Fibroblast of upper back skin (primary cell): ENCODE measurements around the gene FOXO6.
A peak's percentile ranks its signal among the peaks of the same experiment; 100 is the strongest.

Source experiments
- DNase-seq: peaks from one replicate; pipeline ENCODE4 v3.0.0-alpha.2; 2013

Gene FOXO6

DNA sequence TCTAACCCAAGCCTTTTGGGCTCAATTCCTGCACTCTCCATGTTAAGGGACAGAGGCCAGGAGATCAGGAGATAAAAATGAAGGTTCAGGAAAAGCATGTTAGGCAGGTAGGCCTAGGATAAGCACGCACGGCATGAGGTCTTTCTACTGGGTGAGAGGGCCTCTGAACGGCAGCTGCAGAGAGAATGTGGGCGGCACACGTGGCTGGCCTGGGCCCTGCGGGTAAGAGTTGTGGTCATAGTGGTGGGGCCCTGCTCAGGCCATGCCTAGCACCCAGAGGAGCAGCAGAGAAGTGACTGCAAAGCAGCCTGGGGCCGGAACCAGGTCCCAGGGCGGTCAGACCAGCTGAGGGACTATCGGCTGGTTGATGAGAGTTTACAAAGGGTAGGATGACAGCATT, 7.5 kb upstream of the FOXO6 start:
- DNase-seq, result no peak

DNA sequence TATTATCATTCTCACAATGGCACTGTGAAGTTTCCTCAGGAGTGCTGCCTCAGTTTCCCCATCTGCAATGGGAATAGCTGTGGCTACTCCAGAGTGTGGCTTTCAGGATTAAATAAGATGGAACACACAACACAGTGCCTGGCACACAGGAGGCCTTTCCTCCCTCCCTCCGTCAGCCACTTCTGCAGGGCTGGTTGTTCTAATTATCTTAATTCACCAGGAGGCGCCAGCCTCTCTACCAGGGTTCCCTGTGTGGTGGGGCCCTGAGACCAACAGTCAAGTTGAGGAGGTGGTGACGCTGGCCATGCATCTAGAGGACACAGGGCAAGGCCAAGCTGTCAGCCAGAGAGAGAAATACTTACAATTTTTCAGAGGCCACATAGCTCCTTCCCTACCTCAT, 6.3 kb upstream of the FOXO6 start:
- no peak for DNase-seq

DNA sequence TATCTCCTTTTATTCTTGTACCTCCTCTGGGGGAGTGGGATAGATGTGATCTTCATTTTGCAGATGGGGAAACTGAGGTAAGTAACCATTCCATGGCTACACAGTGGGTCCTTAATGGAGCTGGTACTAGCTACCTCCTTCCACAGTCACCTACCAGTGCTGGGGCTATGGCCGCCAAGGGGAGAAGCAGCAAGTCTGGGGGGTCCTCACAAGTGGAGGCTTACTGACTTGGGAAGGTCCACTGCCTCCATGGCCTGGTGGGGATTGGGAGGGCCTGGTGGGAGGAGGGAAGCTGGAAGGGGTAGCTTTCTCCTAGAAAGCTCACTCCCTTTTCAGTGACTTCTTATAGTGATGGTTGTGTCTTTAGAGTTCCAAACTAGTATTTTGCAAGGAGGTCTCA, 5.9 kb upstream of the FOXO6 start:
- DNase-seq, result no peak

DNA sequence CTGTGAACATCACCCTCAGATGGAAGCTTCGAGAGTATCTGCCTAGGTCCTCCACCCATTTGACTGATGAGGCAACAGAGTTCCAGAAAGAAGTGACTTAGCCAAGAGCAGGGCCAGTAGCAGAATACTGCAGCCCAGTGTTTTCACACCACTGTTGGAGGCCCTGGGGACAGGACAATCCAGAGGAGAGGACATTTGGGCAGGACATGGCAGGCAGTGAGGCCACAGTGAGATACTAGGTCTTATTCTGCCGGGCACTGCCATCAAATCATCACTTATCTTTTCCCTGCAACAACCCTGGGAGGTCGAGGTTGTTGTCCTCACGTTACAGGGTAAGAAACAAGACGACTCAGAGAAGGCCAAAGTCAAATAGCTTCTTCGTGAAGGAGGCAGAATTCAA, 5.5 kb upstream of the FOXO6 start:
- no peak for DNase-seq

DNA sequence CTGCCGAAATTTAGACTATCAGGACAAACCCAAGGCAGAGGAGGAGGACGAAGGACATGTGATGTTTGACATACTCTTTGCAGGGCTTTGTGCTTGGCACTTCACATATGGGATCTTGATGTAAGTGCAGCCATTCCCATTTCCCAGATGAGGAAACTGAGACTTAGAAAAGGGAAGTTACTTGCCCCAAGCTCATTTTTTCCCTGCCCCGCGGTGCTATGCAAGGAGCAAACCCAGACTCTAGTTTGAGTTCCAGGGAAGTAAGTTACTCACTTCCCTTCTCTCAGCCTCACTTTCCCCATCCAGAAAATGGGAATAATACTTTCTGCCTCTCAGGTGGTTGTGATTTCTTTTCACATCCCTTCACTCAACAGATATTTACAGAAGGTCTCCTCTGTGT, 4.5 kb upstream of the FOXO6 start:
- no peak for DNase-seq

DNA sequence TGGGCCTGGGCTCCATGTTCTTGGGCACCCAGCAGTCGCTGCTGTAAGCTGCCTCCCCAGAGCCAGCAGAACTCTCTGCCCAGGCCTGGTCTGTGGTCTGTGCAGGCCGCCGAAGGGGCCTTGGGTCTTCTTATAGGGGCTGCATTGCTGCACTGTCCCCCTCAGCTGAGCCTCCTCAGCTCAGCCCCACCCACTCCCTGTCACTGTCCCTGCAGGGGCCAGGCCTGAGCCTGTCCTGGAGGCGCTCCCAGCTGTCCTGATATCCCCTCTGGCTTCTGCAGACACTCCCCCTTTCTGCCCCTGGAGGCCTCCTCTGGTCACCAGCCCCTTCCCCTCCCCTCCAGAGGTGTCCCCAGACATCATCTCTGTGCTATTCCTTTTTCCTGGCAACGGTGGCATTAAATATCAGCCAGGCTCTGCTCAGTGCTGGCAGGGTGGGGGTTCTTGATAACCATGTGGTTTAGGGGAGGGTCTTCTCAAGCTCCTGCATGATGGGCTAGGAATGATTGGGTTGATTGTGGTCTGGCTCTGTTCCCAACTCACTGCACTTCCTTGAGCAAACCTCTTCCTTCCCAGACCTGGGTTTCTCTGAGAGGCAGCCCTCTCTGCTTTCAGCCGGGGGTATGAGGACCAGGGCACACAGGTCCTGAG, 3.7 kb upstream of the FOXO6 start:
- DNase-seq, result peak; percentile 69

DNA sequence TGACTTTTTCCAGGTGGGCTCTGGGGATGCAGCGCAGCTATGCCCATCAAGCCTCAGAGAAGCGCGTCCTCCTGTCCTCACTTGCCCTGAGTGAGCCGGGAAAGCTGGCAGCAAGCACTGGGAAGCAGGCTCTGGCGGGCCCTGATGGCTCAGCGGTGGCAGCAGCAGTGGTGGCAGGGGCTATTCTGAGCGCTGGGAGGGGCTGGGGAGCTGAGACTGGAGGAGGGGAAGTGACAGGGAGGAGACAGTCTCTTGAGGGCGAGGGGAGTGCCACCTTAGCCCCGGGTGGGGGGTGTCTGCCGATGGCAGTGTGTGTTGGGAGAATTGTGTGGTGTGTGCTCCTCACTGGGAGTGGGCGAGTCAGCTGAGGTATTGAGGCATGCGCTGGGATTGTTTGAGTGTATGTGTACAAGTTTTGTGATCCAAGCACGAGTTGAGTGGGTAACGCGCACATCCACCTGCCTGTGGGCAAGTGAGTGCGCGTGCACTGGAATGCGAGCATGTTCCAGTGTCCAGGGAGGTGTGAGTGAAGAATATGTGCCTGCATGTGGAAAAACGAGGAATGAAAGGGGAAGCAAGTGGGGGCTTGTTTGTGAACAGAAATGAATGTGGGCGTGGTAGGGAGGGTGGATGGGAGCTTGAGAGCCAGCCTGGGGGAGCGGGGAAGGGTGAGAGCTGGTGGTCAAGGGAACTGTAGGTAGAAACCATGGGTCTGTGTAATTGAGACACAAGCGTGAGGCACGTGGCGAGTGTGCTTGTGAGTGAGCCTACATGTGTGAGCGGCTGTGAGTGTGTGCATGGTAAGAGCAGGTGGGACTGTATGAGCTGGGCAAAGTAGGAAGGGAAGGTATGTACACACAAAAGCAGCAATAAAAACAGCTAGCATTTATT, 2.9 kb upstream of the FOXO6 start:
- DNase-seq, result no peak

DNA sequence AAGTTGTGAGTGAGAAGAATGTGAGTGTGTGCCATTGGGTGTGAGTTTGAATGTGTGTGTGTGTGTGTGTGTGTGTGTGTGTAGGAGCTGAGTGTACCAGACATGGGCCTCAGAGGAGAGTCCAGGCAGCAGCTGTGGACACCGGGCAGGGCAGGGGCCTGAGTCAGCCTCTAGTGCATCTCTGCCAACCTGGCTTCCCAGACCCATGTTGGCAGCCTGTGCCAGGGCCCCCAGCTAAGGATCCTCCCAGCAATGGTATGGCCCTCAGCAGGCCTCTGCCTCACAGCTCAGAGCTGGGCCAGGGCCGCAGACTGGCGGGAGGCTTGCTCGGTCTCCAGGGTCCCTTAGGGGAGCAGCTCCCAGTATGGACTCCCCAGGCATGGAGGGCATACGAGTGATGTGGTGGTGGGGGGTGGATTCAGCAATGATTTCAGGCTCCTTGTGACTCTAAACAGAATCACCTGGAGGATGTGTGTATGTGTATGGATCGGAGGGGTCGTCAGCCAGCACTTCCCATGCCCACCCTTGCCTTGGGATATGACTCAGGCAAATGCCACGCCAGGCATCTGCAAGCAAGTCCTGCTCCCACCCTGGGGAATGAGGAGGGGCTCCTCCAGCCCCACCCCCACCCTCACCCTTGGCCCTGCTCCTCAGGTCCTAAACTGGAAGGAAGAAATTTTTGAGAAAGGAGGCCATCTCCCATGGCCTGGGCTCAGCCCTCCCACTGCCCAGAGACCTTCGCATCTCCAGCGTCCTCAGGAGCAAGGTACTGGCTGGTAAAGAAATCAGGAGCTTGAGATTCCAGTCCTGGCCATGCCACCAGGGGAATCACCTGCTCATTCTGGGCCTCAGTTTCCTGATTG, 1.8 kb upstream of the FOXO6 start:
- DNase-seq, result peak; percentile 32

DNA sequence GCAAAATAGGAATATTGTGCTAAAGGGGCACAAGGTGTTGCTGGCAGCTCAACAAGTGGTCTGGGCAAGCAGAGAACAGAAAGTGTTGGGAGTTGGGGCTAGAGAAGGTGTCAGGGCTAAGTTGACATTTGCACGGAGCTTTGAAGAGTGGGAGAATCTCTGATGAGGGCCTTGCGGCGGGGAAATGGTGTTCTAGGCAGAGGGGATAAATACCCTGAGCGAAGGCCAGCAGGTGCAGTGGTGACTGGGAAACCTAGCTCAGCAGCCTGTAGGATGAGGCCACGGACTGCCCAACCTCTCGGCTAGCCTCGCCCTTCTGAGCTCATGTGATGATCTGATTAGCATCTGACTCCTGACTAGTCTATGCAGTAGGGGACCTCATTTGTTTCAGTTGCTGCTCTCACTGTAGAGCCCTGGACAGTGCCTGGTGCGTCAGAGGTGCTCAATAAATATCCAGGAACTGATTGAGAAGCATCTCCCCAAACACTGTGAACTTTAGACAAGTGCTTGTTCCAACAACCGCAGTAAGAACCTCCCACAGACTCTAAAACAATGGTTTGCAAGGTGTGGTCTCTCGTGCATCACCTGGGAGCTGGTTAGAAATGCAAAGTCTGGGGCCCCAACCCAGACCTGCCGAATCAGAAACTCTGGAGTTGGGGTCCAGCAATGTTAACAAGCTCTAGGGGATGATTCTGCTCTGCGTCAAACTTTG, 1.0 kb upstream of the FOXO6 start:
- DNase-seq, result no peak

DNA sequence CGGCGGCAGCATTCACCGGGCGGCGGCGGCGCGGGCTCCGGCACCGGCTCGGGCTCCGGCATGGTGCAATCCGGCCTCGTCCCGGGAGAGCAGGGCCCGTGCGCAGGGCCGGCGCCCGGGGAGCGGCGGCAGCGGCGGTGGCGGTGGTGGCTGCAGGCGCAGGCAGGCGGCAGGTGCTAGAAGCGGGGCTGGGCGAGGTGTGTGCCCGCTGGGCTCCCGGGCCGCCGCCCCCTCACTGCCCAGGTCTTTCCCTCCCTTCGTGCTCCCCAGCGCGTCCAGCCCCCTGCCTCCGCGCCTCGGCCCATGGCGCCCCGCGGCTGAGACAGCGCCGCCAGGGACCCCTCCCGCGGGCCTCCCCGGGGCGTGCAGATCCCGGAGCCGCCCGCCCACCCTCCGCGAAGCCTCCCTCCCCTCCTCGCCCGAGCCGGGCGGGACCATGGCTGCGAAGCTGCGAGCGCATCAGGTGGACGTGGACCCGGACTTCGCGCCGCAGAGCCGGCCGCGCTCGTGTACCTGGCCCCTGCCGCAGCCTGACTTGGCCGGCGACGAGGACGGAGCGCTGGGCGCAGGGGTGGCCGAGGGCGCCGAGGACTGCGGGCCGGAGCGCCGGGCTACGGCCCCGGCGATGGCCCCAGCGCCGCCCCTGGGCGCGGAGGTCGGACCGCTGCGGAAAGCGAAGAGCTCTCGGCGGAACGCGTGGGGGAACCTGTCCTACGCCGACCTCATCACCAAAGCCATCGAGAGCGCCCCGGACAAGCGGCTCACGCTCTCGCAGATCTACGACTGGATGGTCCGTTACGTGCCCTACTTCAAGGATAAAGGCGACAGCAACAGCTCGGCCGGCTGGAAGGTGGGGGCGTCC, 492 bp downstream of the FOXO6 start:
- DNase-seq, result no peak

DNA sequence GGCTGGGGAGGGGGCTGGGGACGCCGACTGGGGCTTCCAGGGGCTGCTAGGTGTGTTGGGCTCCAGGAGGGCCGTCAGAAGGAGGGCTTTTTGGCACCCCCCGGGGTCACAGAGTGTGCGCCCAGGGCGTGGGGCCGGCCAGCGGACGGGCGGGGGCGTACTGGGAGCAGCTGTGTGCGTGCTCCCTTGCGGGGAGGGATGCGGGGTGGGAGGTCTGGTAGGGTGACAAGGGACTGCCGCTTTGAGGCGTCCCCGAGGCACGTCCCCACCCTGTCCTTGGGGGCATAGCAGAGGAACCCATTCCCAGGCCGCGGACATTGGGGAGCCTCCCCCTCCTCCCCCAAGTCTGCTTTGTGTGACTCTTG, 1.1 kb downstream of the FOXO6 start:
- DNase-seq, result no peak

DNA sequence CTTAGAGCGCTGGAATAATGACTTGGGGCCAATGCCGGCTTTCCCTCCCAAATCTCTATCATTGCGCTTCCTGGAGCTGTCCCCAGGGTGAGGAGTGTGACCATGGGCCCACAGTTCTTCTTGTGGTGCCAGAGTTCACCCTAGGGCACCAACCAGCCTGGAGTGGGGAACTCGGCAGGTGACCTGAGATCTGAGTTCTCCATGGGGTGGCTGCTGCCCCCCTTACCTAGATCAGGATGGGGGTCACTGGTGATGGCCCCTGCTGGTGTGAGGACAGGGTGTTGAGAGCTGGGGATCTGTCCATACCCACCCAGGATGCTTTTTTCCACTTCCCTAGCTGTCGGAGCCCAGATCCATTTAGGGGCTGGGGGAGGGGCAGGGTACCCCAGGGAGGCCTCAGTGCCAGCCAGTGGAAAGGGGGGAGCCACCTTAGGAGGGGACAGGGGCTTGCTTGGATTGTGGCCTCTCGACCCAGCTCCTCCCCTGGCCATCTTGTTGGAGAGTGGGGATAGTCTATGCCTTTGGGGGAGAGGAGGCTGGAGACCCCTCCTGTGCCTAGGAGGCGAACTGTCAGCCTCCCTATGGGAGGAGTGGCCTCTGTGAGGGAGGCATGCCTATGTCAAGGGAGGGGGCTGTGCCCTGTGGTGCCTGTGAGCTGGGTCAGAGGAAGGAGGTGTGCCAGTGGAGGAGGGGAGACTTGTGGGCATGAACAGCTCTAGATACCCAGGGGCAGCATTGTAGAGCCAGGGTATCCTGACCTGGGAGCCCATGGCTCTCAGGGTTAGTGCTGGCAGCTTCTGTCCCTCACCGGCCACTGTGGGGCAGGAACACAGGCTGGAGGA, 1.7 kb downstream of the FOXO6 start:
- DNase-seq, result no peak

DNA sequence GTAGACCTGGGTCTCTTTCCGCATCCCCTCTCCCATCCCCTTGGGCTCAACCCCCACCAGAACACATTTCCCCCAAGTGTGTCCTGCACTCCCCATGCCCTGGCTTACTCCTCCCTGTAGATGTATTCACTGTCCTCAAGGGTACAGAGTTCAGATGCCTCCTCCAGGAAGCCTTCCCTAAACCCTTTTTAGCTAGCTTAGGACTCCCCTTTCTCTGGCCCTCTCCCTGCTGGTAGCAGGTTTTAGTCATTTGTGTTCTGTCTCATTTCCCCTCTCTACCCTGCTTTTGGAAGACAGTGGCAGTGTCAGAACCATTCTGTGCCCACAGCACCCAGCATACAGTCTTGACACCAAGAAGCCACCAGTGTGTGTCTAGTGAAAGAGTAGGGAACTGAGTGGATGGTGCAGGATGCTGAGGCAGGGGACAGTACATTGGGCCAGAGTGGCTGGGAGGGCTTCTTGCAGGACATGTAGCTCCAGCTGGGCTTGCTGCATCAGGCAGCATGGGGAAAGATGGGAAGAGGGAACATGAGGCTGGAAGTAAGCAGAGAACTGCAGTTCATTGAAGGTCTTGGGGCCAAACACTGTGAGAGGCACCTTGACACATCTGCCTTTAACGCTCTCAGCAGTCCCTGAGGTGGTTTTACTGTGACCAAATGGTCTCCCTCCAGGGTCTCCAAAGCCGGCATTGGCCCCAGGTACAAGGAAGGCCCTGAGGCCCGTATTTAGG, 2.5 kb downstream of the FOXO6 start:
- no peak for DNase-seq

DNA sequence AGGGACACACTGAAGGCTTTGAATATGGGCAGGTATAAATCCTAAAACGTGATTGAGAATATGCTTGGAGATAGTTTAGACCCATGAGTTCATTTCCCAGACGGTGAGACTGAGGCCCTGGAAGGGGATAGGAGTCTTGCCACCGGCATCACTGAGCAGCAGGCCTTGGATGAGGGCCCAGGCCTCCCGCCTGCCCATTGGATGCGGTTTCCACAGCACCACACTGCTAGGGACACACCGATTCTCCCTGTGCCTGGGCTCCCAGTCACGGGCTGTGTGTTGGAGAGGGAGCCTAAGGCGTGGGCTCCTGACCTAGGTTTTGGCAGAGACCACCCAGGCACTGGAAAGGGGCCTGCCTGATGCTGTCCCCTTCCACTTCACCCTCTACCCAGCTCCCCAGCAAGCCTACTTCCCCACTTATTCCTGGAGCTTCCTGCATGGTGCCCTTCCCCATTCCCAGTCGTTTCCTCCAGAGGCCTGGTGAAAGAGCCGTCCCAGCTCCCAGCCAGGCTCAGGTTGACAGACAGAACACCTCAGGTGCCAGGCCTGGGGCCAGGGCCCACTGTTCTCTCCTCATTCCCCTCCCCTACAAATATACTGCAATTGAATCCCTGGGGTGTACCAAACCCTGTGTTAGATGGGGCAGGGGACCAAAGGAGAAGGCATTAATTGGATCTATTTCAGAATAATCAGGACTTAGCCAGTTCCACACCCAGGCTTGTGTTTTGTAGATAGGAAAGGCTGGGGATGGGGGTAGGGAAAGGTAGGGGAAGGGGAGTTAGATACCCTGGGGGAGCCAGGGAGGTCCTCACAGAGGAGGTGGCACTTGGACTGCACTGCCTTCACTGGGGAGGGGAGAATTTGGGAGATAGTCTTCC, 3.4 kb downstream of the FOXO6 start:
- DNase-seq, result no peak

DNA sequence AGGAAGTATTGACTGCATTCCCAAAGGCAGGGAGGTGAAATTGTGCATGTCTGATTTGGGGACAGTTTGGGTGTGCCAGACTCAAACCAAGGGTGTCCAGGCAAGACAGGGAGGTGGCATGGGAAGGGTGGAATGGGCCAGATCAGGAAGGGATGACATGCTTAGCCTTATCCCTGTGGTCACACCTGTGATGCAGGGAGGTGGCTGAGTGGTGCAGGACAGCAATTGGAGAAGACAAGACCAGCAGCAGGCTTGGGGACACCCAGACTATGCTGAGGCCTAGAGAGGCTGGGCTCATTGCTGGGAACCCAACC, 4.0 kb downstream of the FOXO6 start:
- no peak for DNase-seq

DNA sequence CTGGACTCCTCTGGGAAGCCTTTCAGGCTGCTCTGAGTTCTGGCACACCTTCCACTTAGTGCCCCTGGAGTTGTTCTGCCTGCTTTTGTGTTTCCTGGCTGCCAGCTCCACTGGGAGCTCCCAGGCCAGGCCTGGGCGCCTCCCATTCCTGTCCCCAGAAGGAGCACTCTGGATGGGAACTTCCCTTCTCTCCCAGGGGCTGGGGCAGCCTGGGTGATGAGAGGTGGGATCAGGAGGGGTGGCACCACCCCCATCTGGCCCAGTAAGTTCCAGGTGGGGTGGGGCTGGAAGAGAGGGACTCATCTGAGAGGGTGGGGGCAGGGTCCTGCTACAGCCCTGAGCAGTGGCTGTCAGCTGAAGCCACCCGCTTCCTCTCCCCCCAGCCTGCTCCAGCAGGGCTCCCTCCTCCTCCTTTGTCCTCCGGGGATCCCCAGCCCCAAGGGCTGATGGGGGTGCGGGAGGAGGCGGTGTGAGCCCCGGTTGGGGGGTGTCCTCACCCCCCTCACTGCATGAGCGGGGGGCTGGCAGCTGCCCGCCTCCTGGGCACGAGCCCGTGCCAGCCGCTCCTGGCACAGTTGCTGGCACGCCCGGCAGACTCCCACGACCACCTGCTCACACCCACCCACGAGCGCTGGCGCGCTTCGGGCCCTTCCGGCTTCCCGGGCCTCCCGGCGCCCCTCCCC, 4.7 kb downstream of the FOXO6 start:
- no peak for DNase-seq

DNA sequence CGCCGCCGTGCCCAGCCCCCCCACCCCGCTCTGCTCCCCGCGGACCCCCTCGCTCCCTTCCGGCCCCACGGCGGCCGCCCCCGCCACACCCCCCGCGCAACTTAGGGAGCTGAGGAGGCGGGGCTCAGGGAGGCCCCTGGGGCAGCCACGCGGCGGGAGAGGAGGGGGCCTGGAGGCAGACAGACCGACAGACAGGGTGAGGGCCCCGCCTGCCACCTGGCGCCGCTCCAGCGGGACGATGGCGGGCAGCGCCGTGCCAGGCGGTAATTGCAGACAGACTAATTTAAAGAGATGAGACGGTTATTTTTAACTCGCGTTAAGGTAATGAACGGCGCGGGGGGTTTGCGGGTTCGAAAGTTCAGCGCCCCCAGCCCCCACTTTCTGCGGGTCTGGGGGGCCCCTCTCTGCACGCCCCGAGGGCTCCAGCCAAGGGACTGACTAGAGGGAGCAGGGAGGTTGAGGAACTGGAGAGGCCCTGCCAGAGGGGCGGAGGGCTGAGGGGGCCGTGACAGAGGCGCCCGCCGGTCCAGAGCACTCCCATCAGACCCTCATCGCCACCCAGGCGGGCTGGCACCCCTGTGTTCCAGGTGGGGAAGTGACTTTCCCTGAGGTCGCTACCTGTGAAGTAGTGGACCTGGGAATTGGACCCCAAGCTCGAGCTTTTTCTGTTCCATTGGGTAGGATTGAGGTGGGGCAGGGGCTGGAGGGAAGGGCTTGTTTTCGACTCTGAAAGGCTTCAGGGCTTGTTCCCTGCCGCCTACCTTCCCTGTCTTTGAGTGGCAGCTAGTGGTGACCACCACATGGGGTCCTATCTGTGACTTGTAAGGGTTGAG, 5.4 kb downstream of the FOXO6 start:
- no peak for DNase-seq

DNA sequence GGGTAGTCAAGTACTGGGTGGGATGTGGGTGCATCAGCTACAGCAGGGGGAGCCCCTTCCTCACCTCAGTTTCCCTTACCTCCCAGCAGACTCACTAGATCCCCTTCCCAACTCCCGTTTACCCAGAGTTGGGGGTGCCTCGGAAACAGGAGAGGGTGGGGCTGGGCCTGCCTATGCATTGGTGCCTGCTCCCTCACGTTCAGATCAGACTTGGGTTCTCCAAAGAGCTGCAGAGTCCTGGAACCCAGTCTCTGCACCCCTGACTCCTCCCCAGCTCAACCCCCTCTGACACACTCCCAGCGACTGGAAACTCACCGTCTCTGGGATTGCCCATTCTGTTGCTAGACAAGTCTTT, 6.0 kb downstream of the FOXO6 start:
- no peak for DNase-seq
